ENCODE data around the gene PAK5. TPM values are rescaled to one million over a fixed set of nuclear protein-coding genes. Genes with fewer than 3 reads are reported as not detected.

PAK5 gene
- total and polyA plus RNA-seq, 9 of the 15 experiments (the other 6 are each of a cell fraction or from before 2014, with no cell fraction given), result not detected

DNA sequence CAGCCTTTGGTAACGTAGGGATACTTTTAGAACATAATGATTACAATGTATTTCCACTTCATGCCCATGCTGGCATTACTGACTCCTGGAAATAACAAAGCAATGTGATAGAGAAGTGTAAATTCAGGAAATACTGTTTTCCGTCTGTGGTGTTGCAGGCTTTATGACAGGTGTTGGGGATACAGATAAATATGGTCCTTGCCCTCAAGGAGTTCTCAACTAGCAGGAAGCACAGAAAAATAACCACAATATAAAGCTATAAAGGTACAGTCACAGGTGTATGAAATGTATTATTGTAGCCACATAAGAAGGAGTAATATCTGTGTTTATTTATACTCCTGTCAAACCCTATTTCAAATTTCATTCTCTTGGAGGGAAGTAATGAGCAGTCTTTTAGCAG lies 337.4 kb downstream of the PAK5 start:
- Histone ChIP-seq H3K4me3 (no peak overlapping the region), H3K4me2 (ENCODE audit: insufficient read depth, low read length) (no peak overlapping the region), H2AFZ (ENCODE audit: low read depth, low read length) (no peak overlapping the region), H3K27ac (ENCODE audit: extremely low read depth, low read depth, low read length) (no peak overlapping the region), H3K9me1 (ENCODE audit: control insufficient read depth, insufficient read depth, low read length) (no peaks in the 10 kb centered on the region), H3K36me3 (ENCODE audit: control insufficient read depth, insufficient read depth, low read length) (no peaks in the 10 kb centered on the region), H3K9ac (ENCODE audit: insufficient read depth in 1 of 2, low read depth in 2 of 2, low read length in 2 of 2) (no peak overlapping the region), H3K27me3 (ENCODE audit: control insufficient read depth in 2 of 2, insufficient read depth in 2 of 2, low read length in 2 of 2) (peaks cover 0 to 5% of the 10 kb centered on the region in 2 experiments; a peak in 1 of 5 replicates), H3K9me3 (replicated peaks; ENCODE audit: control insufficient read depth, insufficient read depth, low read depth, low read length) (no peaks in the 10 kb centered on the region), H3K79me2 (ENCODE audit: control insufficient read depth, insufficient read depth, low read length) (no peaks in the 10 kb centered on the region), H4K20me1 (replicated peaks; ENCODE audit: control insufficient read depth, insufficient read depth, low read length) (no peaks in the 10 kb centered on the region), H3K4me1 (replicated peaks in 1 of 2; ENCODE audit: control insufficient read depth in 2 of 2, insufficient read depth in 2 of 2, low read length in 2 of 2) (no peaks in the 10 kb centered on the region)
- DNase-seq (ENCODE audit: extremely low read depth in 1 of 4, low spot score in 3 of 4) (no peak), ATAC-seq (no peak), FAIRE-seq (no peak)
- BruUV-seq (replicated peaks), result no TSS peak
- in situ Hi-C loops (cut with MboI) (no loop called here), intact Hi-C loops (cut with micrococcal nuclease) (no loop called here)
- POLR2A ChIA-PET, result no interaction called here
- TF ChIP-seq GABPB2 (CRISPR knock-in tag; conservative IDR thresholded peaks at IDR 0.05) (no peak), ZNF124 (CRISPR knock-in tag; IDR thresholded peaks at IDR 0.05) (no peak), ZNF23 (CRISPR knock-in tag; IDR thresholded peaks at IDR 0.05) (no peak), STAT5B (CRISPR knock-in tag; IDR thresholded peaks at IDR 0.05) (no peak)
- CTCF ChIA-PET (ENCODE audit: low intra/inter-chr PET ratio), result no interaction called here
- 0% methylated on average over 2 of the region's 2 CpGs for WGBS (ENCODE audit: insufficient coverage, low coverage, missing lambda C conversion rate)

- H4K20me1 ChIP-seq (replicated peaks; ENCODE audit: control insufficient read depth, insufficient read depth, low read length), result no peaks in the 10 kb centered on the region
- no peak for ATAC-seq
- H3K9me3 ChIP-seq (replicated peaks; ENCODE audit: control insufficient read depth, insufficient read depth, low read depth, low read length), result no peaks in the 10 kb centered on the region
- no peak for FAIRE-seq
- no peak overlapping the region for H3K9ac ChIP-seq (ENCODE audit: insufficient read depth in 1 of 2, low read depth in 2 of 2, low read length in 2 of 2)
- no peaks in the 10 kb centered on the region for H3K4me1 ChIP-seq (replicated peaks in 1 of 2; ENCODE audit: control insufficient read depth in 2 of 2, insufficient read depth in 2 of 2, low read length in 2 of 2)
- ChIA-PET POLR2A (interaction anchor here (0.7 kb wide), 1 partner anchor 15 kb away, joined by 3 read pairs; the partner anchor contains the start of gene LAMP5), CTCF (ENCODE audit: low intra/inter-chr PET ratio) (no interaction called here)
- 0% methylated on average over 2 of the region's 2 CpGs for WGBS (ENCODE audit: insufficient coverage, low coverage, missing lambda C conversion rate)
- no peak for DNase-seq (ENCODE audit: extremely low read depth in 1 of 4, low spot score in 3 of 4)
- H3K79me2 ChIP-seq (ENCODE audit: control insufficient read depth, insufficient read depth, low read length), result no peaks in the 10 kb centered on the region
- no peak overlapping the region for H3K4me2 ChIP-seq (ENCODE audit: insufficient read depth, low read length)
- BruUV-seq (replicated peaks), result no TSS peak
- H3K27ac ChIP-seq (ENCODE audit: extremely low read depth, low read depth, low read length), result no peak overlapping the region
- no peak overlapping the region for H2AFZ ChIP-seq (ENCODE audit: low read depth, low read length)
- H3K9me1 ChIP-seq (ENCODE audit: control insufficient read depth, insufficient read depth, low read length), result no peaks in the 10 kb centered on the region
- no peak overlapping the region for H3K4me3 ChIP-seq
- TF ChIP-seq ARID4B (CRISPR knock-in tag; IDR thresholded peaks at IDR 0.05), result no peak
- intact Hi-C loops (cut with micrococcal nuclease), result no loop called here
- H3K36me3 ChIP-seq (ENCODE audit: control insufficient read depth, insufficient read depth, low read length), result no peaks in the 10 kb centered on the region
- in situ Hi-C loops (cut with MboI), result no loop called here
- no peaks in the 10 kb centered on the region for H3K27me3 ChIP-seq (ENCODE audit: control insufficient read depth in 2 of 2, insufficient read depth in 2 of 2, low read length in 2 of 2)
Measured at GRCh38 chr20:9500121-9500520, 338.8 kb downstream of the PAK5 start.
